ENCODE data around the gene CMIP. TPM values are rescaled to one million over a fixed set of nuclear protein-coding genes. Genes with fewer than 3 reads are reported as not detected.
A peak's percentile ranks its signal among the peaks of the same experiment; 100 is the strongest.

The CMIP gene
- total RNA-seq, 1 donor from 2014 or later = 6.6 TPM

DNA sequence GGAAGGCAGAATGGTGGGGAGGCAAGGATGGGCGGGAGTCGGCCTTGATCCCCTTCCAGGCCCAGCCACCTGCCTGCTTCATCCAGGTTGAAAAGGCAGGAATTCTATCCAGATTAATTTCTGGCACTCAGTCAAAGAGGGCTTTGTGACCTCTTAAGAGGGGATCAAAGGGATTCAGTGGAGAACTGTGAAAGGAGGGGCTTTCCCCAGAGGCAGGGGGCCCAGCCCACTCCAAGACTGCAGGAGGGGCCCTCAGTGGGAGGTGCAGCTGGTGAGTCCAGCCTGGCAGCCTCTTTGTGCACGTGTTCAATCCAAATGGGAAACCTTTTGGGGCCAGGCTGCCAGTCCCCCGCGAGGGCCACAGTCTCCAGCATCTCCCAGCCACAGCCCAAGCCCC is 186.0 kb downstream of the CMIP start:
- Mint-ChIP-seq H3K4me1 (peaks cover 69% of the 10 kb centered on the region), H3K36me3 (peaks cover 2% of the 10 kb centered on the region), H3K27me3 (ENCODE audit: insufficient read depth, low read depth) (peaks cover 3% of the 10 kb centered on the region), H3K27ac (peak overlapping the region; percentile 88), H3K4me3 (peak overlapping the region; percentile 46), H3K9me3 (no peaks in the 10 kb centered on the region)
- Histone ChIP-seq H4K20me1 (ENCODE audit: low read depth) (peaks cover 81% of the 10 kb centered on the region), H3F3A (ENCODE audit: low read depth) (peaks cover 56% of the 10 kb centered on the region), H3K27ac (peak overlapping the region; percentile 30), H3K9ac (no peak overlapping the region), H3K4me2 (peak overlapping the region; percentile 52), H3K4me3 (no peak overlapping the region), H3K27me3 (no peaks in the 10 kb centered on the region), H2AFZ (replicated peaks) (no peak overlapping the region), H3K79me2 (ENCODE audit: low read depth) (peaks cover 17% of the 10 kb centered on the region), H3K36me3 (no peaks in the 10 kb centered on the region), H3K9me3 (ENCODE audit: low read depth) (no peaks in the 10 kb centered on the region), H3K4me1 (peaks cover 55% of the 10 kb centered on the region)
- peak; percentile 93 for DNase-seq (ENCODE audit: low spot score)
- TF ChIP-seq, protein P1, sequence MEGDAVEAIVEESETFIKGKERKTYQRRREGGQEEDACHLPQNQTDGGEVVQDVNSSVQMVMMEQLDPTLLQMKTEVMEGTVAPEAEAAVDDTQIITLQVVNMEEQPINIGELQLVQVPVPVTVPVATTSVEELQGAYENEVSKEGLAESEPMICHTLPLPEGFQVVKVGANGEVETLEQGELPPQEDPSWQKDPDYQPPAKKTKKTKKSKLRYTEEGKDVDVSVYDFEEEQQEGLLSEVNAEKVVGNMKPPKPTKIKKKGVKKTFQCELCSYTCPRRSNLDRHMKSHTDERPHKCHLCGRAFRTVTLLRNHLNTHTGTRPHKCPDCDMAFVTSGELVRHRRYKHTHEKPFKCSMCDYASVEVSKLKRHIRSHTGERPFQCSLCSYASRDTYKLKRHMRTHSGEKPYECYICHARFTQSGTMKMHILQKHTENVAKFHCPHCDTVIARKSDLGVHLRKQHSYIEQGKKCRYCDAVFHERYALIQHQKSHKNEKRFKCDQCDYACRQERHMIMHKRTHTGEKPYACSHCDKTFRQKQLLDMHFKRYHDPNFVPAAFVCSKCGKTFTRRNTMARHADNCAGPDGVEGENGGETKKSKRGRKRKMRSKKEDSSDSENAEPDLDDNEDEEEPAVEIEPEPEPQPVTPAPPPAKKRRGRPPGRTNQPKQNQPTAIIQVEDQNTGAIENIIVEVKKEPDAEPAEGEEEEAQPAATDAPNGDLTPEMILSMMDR (IDR thresholded peaks at IDR 0.05) = no peak
- TF ChIP-seq EZH2 (IDR thresholded peaks at IDR 0.05) (no peak), EZH2phosphoT487 (IDR thresholded peaks at IDR 0.05) (no peak)

DNA sequence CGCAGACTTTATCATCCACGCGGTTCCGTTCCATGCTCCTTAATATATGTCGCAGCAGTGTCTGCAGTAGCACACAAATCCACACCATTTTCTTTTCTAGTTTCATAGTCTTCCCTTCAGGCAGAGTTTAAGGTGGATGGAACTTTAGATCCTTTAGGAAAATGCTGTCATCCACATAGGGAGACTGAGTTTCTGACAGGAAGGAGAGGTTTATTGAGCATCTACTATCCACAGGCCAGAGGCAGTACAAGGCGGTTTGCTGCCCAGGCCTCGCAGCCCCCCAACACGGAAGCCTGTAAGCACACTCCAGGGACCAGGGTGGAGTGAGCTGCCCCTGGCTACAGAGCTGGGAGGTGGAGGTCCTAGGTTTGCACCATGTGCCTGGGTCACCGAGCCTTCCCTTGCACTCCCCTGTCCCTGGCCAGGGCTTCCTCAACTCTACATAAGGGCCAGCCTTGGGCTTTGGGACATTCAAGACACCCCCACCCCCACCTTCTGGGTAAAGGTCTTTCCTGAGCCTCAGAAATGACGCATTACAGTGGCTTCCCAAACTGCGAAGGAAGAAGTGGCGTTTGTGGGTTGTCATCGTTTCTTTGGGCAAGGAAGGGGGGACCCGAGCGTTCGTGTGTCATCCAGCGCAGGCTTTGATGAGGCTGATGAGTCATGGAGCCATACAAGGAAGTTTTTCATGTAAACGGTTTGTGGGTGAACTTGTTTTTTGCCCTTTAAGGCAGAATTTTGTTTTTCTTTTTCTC is 188.0 kb downstream of the CMIP start:
- Mint-ChIP-seq H3K4me1 (peaks cover 84% of the 10 kb centered on the region), H3K36me3 (peaks cover 2% of the 10 kb centered on the region)

DNA sequence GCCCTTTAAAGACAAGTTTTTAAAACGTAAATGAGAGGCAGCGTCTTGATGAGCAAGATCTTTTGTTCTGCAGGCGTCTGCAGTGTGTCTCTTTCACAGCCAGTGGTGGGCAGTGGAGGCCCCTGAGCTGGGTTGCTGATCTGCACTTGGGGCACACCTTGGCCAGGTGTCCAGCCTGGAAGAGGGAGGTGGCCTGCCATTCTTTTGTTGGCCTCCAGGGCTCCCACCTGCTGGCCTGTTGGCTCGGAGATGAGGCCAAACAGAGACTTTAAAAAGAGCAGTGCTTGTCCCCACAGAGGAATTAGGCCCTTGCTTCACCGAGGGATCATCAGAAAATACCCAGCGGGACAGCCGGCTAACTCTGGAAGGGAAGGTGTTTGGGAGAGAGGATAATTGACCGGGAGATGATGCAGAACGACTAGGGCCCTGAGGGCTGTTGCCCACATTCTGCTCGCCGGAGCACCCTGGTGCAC is 188.6 kb downstream of the CMIP start:
- H3K4me1 Mint-ChIP-seq = peaks cover 89% of the 10 kb centered on the region
- H3K9me3 Mint-ChIP-seq = no peaks in the 10 kb centered on the region
- TF ChIP-seq, protein P1 (IDR thresholded peaks at IDR 0.05) = peak; percentile 34
- TF ChIP-seq EZH2phosphoT487 (IDR thresholded peaks at IDR 0.05) (no peak), EZH2 (IDR thresholded peaks at IDR 0.05) (no peak)
- peak; percentile 46 for DNase-seq (ENCODE audit: low spot score)
- no peak overlapping the region for H3K27ac ChIP-seq
- H2AFZ ChIP-seq (replicated peaks) = no peak overlapping the region
- H3K27me3 ChIP-seq = no peaks in the 10 kb centered on the region
- H3K36me3 Mint-ChIP-seq = peaks cover 3% of the 10 kb centered on the region
- peaks cover 90% of the 10 kb centered on the region for H4K20me1 ChIP-seq (ENCODE audit: low read depth)
- H3K4me3 ChIP-seq = no peak overlapping the region
- H3K4me3 Mint-ChIP-seq = no peak overlapping the region
- no peaks in the 10 kb centered on the region for H3K36me3 ChIP-seq
- H3F3A ChIP-seq (ENCODE audit: low read depth) = peaks cover 58% of the 10 kb centered on the region
- H3K9me3 ChIP-seq (ENCODE audit: low read depth) = no peaks in the 10 kb centered on the region
- H3K4me1 ChIP-seq = peaks cover 75% of the 10 kb centered on the region
- H3K27ac Mint-ChIP-seq = peak overlapping the region; percentile 92
- H3K9ac ChIP-seq = no peak overlapping the region
- peak overlapping the region; percentile 70 for H3K4me2 ChIP-seq
- H3K27me3 Mint-ChIP-seq (ENCODE audit: insufficient read depth, low read depth) = peaks cover 5% of the 10 kb centered on the region
- peaks cover 42% of the 10 kb centered on the region for H3K79me2 ChIP-seq (ENCODE audit: low read depth)

More for the DNA sequence above, 188.0 kb downstream of the CMIP start:
- H3K27me3 ChIP-seq = no peaks in the 10 kb centered on the region
- H3K9ac ChIP-seq = no peak overlapping the region
- no peak overlapping the region for H3K4me3 ChIP-seq
- peaks cover 5% of the 10 kb centered on the region for H3K27me3 Mint-ChIP-seq (ENCODE audit: insufficient read depth, low read depth)
- H3K79me2 ChIP-seq (ENCODE audit: low read depth) = peaks cover 36% of the 10 kb centered on the region
- no peak overlapping the region for H3K27ac ChIP-seq
- H3K9me3 Mint-ChIP-seq = no peaks in the 10 kb centered on the region
- DNase-seq (ENCODE audit: low spot score) = no peak
- peaks cover 69% of the 10 kb centered on the region for H3K4me1 ChIP-seq
- H3K9me3 ChIP-seq (ENCODE audit: low read depth) = no peaks in the 10 kb centered on the region
- TF ChIP-seq, protein P1 (IDR thresholded peaks at IDR 0.05) = no peak
- TF ChIP-seq EZH2phosphoT487 (IDR thresholded peaks at IDR 0.05) (no peak), EZH2 (IDR thresholded peaks at IDR 0.05) (no peak)
- no peak overlapping the region for H3K4me3 Mint-ChIP-seq
- H2AFZ ChIP-seq (replicated peaks) = no peak overlapping the region
- H3F3A ChIP-seq (ENCODE audit: low read depth) = peaks cover 58% of the 10 kb centered on the region
- H3K27ac Mint-ChIP-seq = peak overlapping the region; percentile 92
- no peaks in the 10 kb centered on the region for H3K36me3 ChIP-seq
- peak overlapping the region; percentile 70 for H3K4me2 ChIP-seq
- H4K20me1 ChIP-seq (ENCODE audit: low read depth) = peaks cover 91% of the 10 kb centered on the region

Measured in neural progenitor cell (in vitro differentiated cells).